ENCODE data around the gene KTN1.

KTN1 gene

DNA sequence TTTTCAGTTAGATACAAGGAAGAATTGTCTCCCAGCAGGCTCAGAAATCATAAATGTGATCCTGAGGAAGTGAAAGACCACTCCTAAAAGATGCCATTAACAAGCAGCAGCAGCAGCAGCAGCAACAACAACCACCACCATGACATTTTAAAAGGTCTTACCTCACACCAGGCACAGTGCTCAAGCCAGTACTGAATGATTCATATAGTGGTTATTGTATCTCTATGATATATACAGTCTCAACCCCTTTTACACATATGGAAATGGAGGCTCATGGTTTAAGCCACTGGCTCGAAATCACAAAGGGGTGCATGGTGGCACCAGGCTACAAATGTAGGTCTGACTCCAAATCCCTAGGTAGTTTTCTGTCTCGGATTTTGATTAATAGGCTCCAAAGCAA is 126.9 kb downstream of the KTN1 start:
- DNase-seq: no peak
- intact Hi-C loops (cut with DNase I): loop anchor here (1.0 to 5.0 kb wide), 3 partner anchors 633 to 767 kb away; no protein-coding TSS in a partner anchor

DNA sequence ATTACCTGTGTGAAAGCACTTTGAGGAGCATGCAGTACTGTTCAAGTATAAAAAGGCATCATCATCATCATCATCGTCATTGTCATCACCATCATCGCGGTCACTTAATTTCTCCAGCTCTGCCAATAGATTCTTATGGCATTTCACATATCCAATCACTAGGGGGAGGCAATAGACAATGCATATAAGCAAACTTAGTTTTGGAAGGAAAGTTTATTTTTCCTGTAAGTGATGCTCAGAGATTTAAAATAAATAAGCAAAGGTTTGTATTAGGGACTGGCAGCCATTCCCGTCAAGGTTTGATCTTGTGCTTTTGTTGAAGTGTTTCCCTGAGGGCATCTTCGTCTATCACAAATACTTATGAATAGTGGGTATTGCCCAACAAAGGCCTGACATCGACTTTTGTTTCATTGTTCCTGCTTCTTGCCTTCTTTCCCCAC is 127.4 kb downstream of the KTN1 start:
- DNase-seq: no peak
- intact Hi-C loops (cut with DNase I): loop anchor here (1.0 to 5.0 kb wide), 3 partner anchors 633 to 767 kb away; no protein-coding TSS in a partner anchor

DNA sequence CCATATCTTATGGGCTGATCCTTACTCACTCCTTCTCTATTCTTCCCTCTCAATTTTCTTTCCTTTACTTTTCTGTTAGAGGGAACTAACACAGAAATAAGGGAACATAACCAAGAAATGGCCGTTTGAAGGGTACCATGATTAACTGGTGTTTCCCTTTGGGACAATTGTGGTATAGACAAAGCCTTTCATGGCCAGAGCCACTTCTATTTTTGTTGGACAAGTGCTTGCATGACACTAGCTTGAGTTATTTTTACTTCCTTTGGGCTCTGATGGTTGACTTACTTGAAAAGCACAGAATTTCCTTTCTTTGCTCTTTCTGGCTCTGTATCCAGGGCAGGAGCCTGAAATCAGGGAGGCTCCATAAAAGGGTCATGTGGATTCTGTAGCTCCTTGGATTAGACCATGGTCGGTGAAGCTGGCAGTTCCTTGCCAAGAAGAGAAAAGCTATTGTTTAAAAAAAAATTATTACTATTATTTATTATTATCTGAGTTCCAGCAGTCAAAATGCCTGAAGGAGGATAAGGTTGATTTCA is 130.6 kb downstream of the KTN1 start:
- intact Hi-C loops (cut with DNase I): no loop called here
- DNase-seq: no peak

DNA sequence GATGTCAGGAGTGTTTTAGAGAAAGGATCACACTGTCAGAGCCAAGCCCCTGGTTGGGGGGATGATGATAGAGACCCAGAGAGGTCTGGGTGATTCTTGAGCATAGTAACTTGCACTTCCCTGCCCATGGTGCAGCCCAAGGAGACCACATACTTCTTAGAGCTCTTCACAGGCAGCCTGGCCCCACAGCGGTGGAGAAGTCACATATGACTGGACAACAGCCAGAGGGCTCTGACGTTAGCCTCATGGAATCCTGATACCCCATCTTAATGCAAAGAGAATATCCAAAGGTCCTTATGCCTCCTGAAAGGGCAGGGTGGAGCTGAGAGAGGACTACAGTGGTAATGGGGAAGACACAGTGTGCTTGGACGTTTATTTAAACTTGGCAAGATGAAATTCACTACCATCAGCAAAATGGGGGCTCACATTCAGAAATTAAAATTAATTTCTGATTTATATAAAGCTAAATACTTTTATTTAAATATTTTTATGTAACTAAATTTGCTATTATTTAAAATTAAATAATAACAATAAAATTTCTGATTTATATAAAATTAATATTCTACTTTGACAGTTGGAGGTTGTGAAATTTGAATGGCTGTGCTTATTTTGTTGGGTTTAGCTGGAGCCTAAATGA is 131.3 kb downstream of the KTN1 start:
- DNase-seq: no peak
- intact Hi-C loops (cut with DNase I): no loop called here

DNA sequence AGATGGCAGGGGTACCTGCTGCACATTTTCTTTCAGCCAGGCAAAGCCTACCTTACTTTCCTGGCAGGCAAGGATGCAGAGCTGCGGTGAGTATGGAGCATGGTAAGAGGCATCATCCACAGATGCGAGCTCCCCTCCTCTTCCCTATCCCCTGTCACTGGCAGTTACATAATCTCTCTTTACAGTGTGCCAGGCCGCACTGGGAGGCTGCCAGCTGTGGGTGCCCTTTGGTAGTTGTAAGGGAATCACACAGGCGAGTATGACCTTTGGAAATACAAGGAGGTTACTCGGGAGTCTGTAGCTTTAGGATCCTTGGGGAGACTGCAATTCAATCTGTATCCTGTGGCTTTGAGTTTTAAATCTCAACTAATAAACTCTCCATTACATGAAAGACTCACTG is 132.5 kb downstream of the KTN1 start:
- intact Hi-C loops (cut with DNase I): no loop called here
- DNase-seq: peak in 6 of 10 donors; percentile 5 to 89 (median 44)

DNA sequence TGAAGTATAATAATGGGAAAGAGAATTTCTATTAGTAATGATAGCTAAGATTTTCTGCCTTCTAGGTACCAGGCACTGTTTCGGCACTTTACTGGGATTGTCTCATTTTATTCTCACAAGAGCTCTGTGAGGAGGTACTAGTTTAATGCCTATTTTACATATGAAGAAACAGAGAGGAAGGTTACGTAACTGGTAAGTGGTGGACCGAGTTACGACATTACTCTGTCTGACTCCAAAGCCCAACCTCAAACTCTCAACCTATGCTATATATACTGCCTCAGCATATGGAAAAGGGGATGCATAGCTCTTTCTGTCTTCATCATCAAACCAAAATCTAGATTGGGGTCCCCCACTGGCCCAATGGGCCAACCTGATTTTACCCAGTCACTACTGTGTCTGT is 133.5 kb downstream of the KTN1 start:
- intact Hi-C loops (cut with DNase I): no loop called here
- no peak for DNase-seq

DNA sequence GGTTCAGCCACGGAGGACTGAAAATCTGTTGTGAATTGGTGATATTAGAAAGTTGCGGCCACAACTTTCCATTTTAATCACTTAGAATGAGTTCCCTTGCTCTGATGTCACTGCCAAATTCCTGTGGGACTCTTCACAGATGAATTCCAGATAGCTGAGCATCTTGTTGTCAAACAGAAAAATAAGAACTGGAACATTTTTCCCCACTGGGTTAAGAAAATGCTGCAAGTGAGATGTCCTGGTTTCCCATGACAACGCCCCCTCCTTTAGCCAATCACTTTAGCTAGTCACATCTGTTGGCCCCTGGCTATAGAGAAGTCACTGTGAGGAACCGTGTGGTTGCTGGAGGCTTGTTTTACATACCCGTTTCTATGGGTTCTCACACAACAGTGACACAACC is 135.9 kb downstream of the KTN1 start:
- no peak for DNase-seq
- intact Hi-C loops (cut with DNase I): no loop called here

DNA sequence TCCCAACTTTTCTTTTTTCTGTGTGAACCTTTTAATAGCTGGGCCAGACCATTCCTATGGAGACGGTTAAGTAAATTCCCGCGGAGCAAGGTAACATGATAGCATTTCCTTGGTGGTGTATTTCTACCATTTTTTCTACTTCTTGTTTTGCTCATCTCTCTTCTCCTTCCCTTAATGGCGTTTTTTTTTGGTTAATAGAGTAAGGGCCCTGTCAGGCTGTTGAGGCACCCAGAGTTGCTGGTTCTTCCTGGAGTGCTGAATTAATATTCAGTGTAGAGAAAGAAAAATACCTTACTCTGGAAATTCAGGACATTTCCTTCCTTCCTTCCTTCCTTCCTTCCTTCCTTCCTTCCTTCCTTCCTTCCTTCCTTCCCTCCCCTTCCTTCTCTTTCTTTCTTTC is 137.6 kb downstream of the KTN1 start:
- intact Hi-C loops (cut with DNase I): no loop called here
- no peak for DNase-seq

DNA sequence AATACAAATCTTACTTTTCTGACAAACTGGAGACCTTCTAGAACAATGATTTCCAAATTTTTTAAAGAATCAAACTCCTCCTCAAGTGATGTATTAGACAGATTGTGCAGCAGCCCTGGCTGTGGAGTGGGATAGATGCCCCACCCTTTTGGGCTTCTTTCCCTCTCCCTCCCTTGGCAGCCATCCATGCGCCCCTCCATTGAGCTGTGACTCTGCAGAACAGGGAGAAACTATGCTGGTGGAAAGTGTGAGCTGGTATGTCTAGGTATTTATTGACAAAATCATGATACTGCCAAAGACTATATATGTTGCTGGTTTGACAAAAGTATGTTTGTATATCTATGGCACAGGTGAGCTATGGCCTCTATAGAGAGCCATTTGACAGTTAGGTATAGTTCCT is 138.5 kb downstream of the KTN1 start:
- DNase-seq: no peak
- intact Hi-C loops (cut with DNase I): no loop called here

DNA sequence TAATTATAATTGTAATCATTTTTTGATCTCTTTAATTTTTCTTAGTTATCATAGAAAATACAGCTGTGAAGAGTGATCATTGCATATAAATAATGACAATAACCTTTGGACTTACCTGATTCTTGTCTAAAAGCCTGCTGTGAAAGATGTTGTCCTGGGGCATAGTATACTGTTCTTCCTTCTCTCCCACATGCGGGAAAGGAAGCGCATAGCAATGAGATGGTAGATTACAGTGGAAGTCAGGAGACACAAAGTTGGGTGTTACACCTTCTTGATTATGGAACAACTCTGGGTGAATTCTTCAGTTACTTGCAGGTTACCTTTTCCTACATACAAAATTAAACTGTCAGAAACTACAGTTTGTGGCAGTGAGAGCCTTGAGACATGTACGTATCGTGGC is 140.8 kb downstream of the KTN1 start:
- intact Hi-C loops (cut with DNase I): no loop called here
- no peak for DNase-seq

DNA sequence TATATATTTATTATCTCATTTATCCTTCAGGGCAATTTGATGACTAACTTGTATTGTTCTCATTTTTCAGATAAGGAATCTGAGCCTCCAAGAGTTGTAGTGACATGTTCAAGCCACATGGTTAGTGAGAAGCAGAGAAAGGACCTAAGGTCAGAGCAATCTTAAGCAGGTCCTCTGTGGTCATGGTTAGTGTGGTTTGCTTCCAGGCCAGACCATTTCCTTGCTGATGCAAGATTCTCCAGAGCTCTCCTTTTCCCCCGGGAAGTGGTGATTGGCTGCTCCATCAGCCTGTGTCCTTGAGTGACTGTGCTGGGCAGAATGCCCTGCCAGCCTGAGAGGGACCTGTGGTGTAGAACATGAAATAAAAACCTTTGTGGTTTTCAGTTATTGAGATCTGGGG is 141.3 kb downstream of the KTN1 start:
- intact Hi-C loops (cut with DNase I): no loop called here
- no peak for DNase-seq

DNA sequence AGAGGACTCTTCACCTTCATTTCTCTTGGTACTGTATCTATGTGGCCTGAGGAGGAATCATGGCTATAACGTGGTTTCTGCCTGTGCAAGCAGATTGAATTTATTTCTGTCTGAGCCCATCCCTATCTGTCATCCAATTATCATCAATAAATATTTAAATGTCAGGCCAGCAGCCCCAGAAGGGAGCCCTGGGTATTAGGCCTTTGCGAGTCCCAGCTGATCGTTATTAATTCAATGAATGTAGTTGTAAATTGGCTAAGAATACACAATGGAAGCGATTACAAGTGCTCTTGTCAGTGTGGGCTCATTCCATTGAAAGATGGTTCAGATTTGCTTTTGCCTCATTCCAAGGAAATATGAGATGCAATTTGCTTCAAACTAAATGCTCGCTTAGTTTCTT is 142.0 kb downstream of the KTN1 start:
- DNase-seq: no peak
- intact Hi-C loops (cut with DNase I): no loop called here

DNA sequence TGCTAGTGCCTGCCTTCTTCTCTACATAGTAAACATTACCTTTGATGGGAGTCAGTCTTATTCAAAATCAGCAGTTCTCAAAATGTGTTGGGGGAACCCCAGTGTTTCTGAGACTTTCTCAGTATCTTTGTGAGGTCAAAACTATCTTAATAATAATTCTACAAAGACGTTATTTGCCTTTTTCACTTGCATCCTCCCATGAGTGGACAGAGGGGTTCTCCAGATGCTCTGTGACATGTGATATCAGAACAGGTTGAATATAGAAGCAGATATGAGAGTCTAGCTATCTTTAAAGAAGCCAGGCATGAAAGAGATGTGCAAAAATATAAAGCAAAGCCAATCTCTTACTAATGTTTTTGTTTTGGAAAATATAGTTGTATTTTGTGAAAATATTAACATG is 144.7 kb downstream of the KTN1 start:
- intact Hi-C loops (cut with DNase I): no loop called here
- DNase-seq: no peak

DNA sequence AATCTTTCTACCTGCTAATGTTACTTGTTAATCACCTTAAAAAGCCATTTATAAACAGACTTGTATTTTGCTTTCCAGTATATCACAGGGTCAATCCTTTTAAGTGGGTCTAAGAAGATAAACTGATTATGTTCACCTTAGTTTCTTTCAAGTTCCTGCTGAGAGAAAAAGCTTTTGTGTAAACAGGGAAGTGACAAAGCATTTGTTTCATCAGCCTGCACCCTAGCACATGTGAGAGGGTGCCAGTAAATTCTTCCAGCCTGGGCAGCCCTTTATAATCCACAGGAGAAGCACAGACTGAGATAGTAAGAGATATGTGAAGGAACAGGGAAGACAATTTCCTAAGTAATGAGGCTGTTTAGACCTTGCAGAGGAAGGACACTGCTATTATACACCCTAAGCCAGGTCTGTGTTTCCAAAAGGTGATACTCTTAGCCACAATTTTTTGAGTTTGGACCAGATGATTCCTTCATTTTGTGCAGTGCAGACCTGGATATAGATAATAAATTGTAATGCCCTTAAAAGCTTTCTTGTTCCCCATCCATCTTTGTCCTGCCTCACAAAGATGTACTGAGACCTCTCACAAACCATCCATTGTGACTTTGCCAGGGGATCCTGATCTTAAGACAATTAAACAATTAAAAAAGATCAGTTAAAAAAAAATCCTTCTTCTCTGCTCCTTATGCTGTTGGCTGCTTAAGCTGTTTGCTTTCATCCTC is 150.7 kb downstream of the KTN1 start:
- no peak for DNase-seq
- intact Hi-C loops (cut with DNase I): no loop called here

DNA sequence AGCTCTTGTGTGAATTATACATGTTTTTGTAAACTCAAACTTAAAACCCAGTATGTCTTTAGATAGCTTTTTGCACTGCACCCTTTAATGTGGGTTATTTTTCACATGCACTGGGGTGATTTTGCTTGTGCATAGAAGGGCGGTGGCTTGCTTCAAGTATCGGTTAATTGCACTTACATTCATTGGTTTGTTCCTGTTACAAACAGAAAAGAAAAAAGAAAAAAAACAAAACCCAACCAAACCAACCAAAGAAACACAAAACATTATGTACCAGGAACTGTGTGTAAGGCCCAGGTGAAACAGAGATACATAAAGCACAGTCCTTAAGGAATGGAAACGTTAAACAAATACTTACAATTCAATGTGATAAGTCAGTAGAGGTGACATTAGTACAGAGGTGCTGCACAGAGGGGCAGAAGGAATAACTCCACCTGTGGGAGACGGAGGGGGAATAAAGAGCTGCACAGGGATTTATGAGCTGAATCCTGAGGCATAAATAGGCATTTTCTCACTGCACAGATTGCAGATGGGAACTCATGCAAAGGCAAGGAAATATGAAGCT is 151.4 kb downstream of the KTN1 start:
- intact Hi-C loops (cut with DNase I): no loop called here
- no peak for DNase-seq

DNA sequence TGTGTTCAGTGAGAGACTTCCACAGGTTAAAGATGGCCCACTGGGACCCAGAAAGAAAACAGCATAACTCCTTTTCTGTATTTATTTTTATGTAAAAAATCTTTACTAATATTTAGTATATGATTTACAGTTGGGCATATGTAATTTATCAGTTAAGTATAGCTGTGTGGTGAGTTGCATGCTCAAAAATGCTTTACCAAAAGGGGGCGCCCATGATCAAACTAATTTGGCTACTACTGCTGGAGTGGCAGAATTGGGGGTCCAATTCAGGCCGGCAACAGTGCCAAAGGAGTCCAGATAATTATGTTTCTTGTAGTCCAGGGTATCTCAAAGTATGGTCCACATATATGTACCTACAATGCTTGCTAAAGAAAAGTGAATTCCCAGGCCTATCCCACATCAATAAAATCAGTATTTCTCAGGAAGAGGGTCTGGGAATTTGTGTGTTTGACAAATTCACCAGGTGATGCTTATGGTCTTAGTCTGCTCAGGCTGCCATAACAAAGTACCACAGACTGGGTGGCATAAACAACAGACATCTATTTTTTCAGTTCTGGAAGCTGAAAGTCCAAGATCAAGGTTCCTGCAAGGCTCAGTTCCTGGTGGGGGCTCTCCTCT is 152.0 kb downstream of the KTN1 start:
- intact Hi-C loops (cut with DNase I): no loop called here
- DNase-seq: peak in 4 of 10 donors; percentile 27 to 79 (median 32)

DNA sequence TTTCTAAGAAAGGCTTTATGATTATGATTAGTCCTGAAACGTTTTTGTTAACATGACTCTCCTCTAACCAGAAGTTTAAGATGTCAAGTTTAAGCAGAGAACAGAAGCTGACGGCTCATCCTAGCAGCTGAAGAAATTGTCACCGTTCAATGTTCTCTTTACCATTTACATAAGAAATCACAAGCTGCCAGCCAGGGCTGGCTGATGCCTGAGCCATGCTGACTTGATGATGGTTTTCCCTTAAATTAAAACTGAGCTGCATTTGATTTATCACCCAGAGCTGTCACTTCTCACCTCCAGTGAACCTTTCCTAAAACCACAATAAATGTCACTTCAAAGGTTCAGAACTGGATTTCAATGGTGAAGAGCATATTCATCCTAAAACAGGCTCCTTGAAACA is 153.6 kb downstream of the KTN1 start:
- intact Hi-C loops (cut with DNase I): no loop called here
- no peak for DNase-seq

Measured in posterior cingulate gyrus (tissue), 11 donors.